ENCODE data around the gene SLX1A. TPM values are rescaled to one million over a fixed set of nuclear protein-coding genes. Genes with fewer than 3 reads are reported as not detected.

SLX1A gene
- total RNA-seq, 1 donor from 2014 or later = 77.0 TPM

GRCh38 chr16:30179195-30179594 lies 14.5 kb upstream of the SLX1A start:
- peaks cover 9% of the 10 kb centered on the region for H3K4me1 Mint-ChIP-seq
- CTCF ChIA-PET = no interaction called here
- no peaks in the 10 kb centered on the region for H3K9me3 Mint-ChIP-seq
- DNase-seq (no peak), ATAC-seq (ENCODE audit: low read depth) (no peak)
- TF ChIP-seq CTCF (IDR thresholded peaks at IDR 0.05) = no peak
- H3K27ac Mint-ChIP-seq = no peak overlapping the region
- intact Hi-C loops (cut with micrococcal nuclease) = no loop called here
- no peaks in the 10 kb centered on the region for H3K27me3 Mint-ChIP-seq
- H3K4me3 Mint-ChIP-seq = no peak overlapping the region
- POLR2A ChIA-PET = no interaction called here
- peaks cover 5% of the 10 kb centered on the region for H3K36me3 Mint-ChIP-seq (ENCODE audit: low read depth)

- TF ChIP-seq CTCF (IDR thresholded peaks at IDR 0.05) = no peak
- Mint-ChIP-seq H3K36me3 (ENCODE audit: low read depth) (peaks cover 12% of the 10 kb centered on the region), H3K27me3 (no peaks in the 10 kb centered on the region), H3K4me1 (peaks cover 16% of the 10 kb centered on the region), H3K4me3 (no peak overlapping the region), H3K9me3 (no peaks in the 10 kb centered on the region), H3K27ac (no peak overlapping the region)
- intact Hi-C loops (cut with micrococcal nuclease) = no loop called here
- ChIA-PET CTCF (no interaction called here), POLR2A (interaction anchor here (0.6 to 0.7 kb wide), 3 partner anchors 15 to 43 kb away, joined by 3 to 8 read pairs (median 7); no protein-coding TSS in a partner anchor)
- DNase-seq (no peak), ATAC-seq (ENCODE audit: low read depth) (no peak)
Observed at GRCh38 chr16:30179931-30180330, 13.7 kb upstream of the SLX1A start.

GRCh38 chr16:30180741-30181140 lies 12.9 kb upstream of the SLX1A start:
- H3K27me3 Mint-ChIP-seq = no peaks in the 10 kb centered on the region
- ChIA-PET CTCF (no interaction called here), POLR2A (interaction anchor here (0.6 to 0.7 kb wide), 4 partner anchors 16 to 150 kb away, joined by 3 to 8 read pairs (median 6); partner anchors contain the start of gene TLCD3B)
- TF ChIP-seq CTCF (IDR thresholded peaks at IDR 0.05) = no peak
- DNase-seq = no peak
- no peak for ATAC-seq (ENCODE audit: low read depth)
- no peaks in the 10 kb centered on the region for H3K9me3 Mint-ChIP-seq
- peaks cover 19% of the 10 kb centered on the region for H3K4me1 Mint-ChIP-seq
- intact Hi-C loops (cut with micrococcal nuclease) = no loop called here
- no peak overlapping the region for H3K27ac Mint-ChIP-seq
- no peak overlapping the region for H3K4me3 Mint-ChIP-seq
- H3K36me3 Mint-ChIP-seq (ENCODE audit: low read depth) = peaks cover 15% of the 10 kb centered on the region

- ChIA-PET CTCF (interaction anchor here (1.0 to 4.4 kb wide), 3 partner anchors 40 to 91 kb away, joined by 3 to 33 read pairs (median 6); partner anchors contain the start of gene TBX6), POLR2A (interaction anchor here (0.6 to 7.4 kb wide), 46 partner anchors 9 to 1275 kb away, joined by 3 to 335 read pairs (median 5); partner anchors contain the start of genes ALDOA, DCTPP1, FBRS and FBXL19)
- Mint-ChIP-seq H3K4me3 (peak within 1 kb of the TSS; percentile 98), H3K36me3 (ENCODE audit: low read depth) (peaks cover 38% of the 10 kb centered on the region), H3K9me3 (no peaks in the 10 kb centered on the region), H3K27me3 (no peaks in the 10 kb centered on the region), H3K4me1 (peaks cover 41% of the 10 kb centered on the region), H3K27ac (peak within 1 kb of the TSS; percentile 97)
- DNase-seq = peak; percentile 86
- no peak for TF ChIP-seq CTCF (IDR thresholded peaks at IDR 0.05)
- intact Hi-C loops (cut with micrococcal nuclease) = loop anchor here (1.0 kb wide), 2 partner anchors 60 to 91 kb away; partner anchors contain the start of gene MAPK3
- ATAC-seq (ENCODE audit: low read depth) = peak; percentile 60
Observed at GRCh38 chr16:30183233-30184095, 10.2 kb upstream of the SLX1A start, which contains the start of gene CORO1A. Gene CORO1A (plus strand): TSS chr16:30183602. CDS start chr16:30185210, 1,608 bp downstream.
